A673 (cell line): ENCODE measurements around the gene PTPRR. TPM values are rescaled to one million over a fixed set of nuclear protein-coding genes. Genes with fewer than 3 reads are reported as not detected.

ENCODE experiments used
- BruUV-seq: library from RNA; stranded (reverse); fragments of 400-500 nt; replicated peaks from 2 replicates; lab custom pipeline; 2021; lab: Mats Ljungman, UMichigan
- CTCF ChIA-PET: fragments of 300-600 bp; sonication (Branson Sonifier 250); formaldehyde crosslinking; loops from one replicate; lab custom pipeline; 2022; ENCODE audit warnings: antibody characterized with exemption; lab: Charles Lee
- POLR2A ChIA-PET: fragments of 300-600 bp; sonication (Branson Sonifier 250); formaldehyde crosslinking; loops from one replicate; lab custom pipeline; 2022; ENCODE audit warnings: antibody characterized with exemption; ENCODE audit not compliant: low non-redundant PET; lab: Charles Lee
- DNase-seq: peaks from one replicate; pipeline ENCODE4 v3.0.0-alpha.2; 2015; ENCODE audit warnings: low spot score
- H3K27ac ChIP-seq: fragments of 200-600 bp; sonication (generic); 2 replicates; pipeline ENCODE4 v1.5.1; 2016; ENCODE audit warnings: mixed run types, low read depth, mild to moderate bottlenecking, mixed read lengths, antibody characterized with exemption, low read length; ENCODE audit not compliant: poor library complexity, severe bottlenecking
- H3K27me3 ChIP-seq: fragments of 200-600 bp; sonication (generic); replicated peaks from 2 replicates; pipeline ENCODE4 v1.6.1; 2017; ENCODE audit warnings: mixed run types, low read depth, mild to moderate bottlenecking, mixed read lengths, antibody characterized with exemption, low read length; ENCODE audit not compliant: insufficient read depth, poor library complexity
- H3K36me3 ChIP-seq: fragments of 200-600 bp; sonication (generic); 2 replicates; pipeline ENCODE4 v1.6.1; 2016; ENCODE audit warnings: mixed run types, mild to moderate bottlenecking, mixed read lengths, antibody characterized with exemption, low read length; ENCODE audit not compliant: insufficient read depth, poor library complexity, severe bottlenecking
- H3K4me1 ChIP-seq: fragments of 200-600 bp; sonication (generic); 2 replicates; pipeline ENCODE4 v1.6.1; 2017; ENCODE audit warnings: mixed run types, mild to moderate bottlenecking, mixed read lengths, antibody characterized with exemption, low read length; ENCODE audit not compliant: insufficient read depth, poor library complexity, severe bottlenecking
- H3K4me3 ChIP-seq: fragments of 200-600 bp; sonication (generic); 2 replicates; pipeline ENCODE4 v1.5.1; 2016; ENCODE audit warnings: low read depth, mixed run types, mild to moderate bottlenecking, mixed read lengths, low read length; ENCODE audit not compliant: poor library complexity, severe bottlenecking
- H3K9me3 ChIP-seq: fragments of 200-600 bp; sonication (generic); 2 replicates; pipeline ENCODE4 v1.6.1; 2016; ENCODE audit warnings: mixed run types, low read depth, mild to moderate bottlenecking, mixed read lengths, antibody characterized with exemption, low read length; ENCODE audit not compliant: poor library complexity, severe bottlenecking
- EZH2 ChIP-seq: fragments of 200-600 bp; sonication (generic); IDR thresholded peaks from 2 replicates; pipeline ENCODE4 v1.6.1; 2017; ENCODE audit warnings: borderline replicate concordance, low read depth, mild to moderate bottlenecking, mixed read lengths, antibody characterized with exemption, low read length; ENCODE audit not compliant: poor library complexity, severe bottlenecking
- intact Hi-C: fragments of 100-400 bp; cut with micrococcal nuclease; formaldehyde crosslinking; loops from one replicate; pipeline ENCODE4 v1.10.0; 2022; ENCODE audit not compliant: unreplicated experiment
- total RNA-seq: library from RNA; stranded (reverse); gene quantifications from 2 replicates; pipeline ENCODE4 v1.2.3, GENCODE V29; 2021
- TF ChIP-seq, protein P1 (sequence below): fragments of 300-800, 200-600 bp; sonication (generic); conservative IDR thresholded peaks from 2 replicates; pipeline ENCODE4 v1.5.1; 2017; ENCODE audit warnings: low read depth, mild to moderate bottlenecking, antibody characterized with exemption, low read length, moderate library complexity, mixed read lengths

Gene PTPRR
- total RNA-seq, 1 experiment from 2014 or later: not detected

- ChIA-PET CTCF (no interaction called here), POLR2A (no interaction called here)
- no peak for DNase-seq
- intact Hi-C loops: no loop called here
- TF ChIP-seq EZH2: no peak
- TF ChIP-seq, protein P1, sequence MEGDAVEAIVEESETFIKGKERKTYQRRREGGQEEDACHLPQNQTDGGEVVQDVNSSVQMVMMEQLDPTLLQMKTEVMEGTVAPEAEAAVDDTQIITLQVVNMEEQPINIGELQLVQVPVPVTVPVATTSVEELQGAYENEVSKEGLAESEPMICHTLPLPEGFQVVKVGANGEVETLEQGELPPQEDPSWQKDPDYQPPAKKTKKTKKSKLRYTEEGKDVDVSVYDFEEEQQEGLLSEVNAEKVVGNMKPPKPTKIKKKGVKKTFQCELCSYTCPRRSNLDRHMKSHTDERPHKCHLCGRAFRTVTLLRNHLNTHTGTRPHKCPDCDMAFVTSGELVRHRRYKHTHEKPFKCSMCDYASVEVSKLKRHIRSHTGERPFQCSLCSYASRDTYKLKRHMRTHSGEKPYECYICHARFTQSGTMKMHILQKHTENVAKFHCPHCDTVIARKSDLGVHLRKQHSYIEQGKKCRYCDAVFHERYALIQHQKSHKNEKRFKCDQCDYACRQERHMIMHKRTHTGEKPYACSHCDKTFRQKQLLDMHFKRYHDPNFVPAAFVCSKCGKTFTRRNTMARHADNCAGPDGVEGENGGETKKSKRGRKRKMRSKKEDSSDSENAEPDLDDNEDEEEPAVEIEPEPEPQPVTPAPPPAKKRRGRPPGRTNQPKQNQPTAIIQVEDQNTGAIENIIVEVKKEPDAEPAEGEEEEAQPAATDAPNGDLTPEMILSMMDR: no peak
- no peaks in the 10 kb centered on the region for H3K36me3 ChIP-seq
- H3K27ac ChIP-seq: no peak overlapping the region
- H3K4me3 ChIP-seq: no peak overlapping the region
- no peaks in the 10 kb centered on the region for H3K9me3 ChIP-seq
- BruUV-seq: no TSS peak
- no peaks in the 10 kb centered on the region for H3K4me1 ChIP-seq
- peaks cover 27% of the 10 kb centered on the region for H3K27me3 ChIP-seq
Observed at GRCh38 chr12:70607107-70607506, 313.4 kb downstream of the PTPRR start.

DNA sequence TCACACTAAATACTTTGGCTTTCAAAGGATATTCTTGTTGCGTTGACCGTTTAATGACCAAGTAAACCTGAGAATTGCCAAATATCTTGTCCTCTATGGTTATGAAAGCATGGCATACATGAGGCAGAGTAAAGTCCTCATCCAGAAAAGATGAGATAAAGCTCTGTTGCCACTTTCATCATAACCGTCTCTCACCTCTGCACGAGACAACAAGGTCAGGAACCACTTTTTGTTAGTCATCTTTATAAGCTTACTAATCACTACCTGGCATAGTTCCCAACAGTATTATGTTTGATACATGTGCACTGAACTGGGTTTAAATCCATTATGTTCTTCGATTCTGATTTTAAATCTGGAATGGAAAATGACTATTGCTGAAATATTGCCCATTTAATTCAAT lies 314.6 kb downstream of the PTPRR start:
- H3K27me3 ChIP-seq: peaks cover 27% of the 10 kb centered on the region
- TF ChIP-seq EZH2: no peak
- TF ChIP-seq, protein P1: no peak
- no TSS peak for BruUV-seq
- H3K27ac ChIP-seq: no peak overlapping the region
- CTCF ChIA-PET: no interaction called here
- H3K36me3 ChIP-seq: no peaks in the 10 kb centered on the region
- no peaks in the 10 kb centered on the region for H3K9me3 ChIP-seq
- no peak for DNase-seq
- intact Hi-C loops: no loop called here
- POLR2A ChIA-PET: no interaction called here
- H3K4me3 ChIP-seq: no peak overlapping the region
- H3K4me1 ChIP-seq: no peaks in the 10 kb centered on the region

GRCh38 chr12:70604662-70605061 lies 315.9 kb downstream of the PTPRR start:
- ChIA-PET CTCF (no interaction called here), POLR2A (no interaction called here)
- no peak for DNase-seq
- Histone ChIP-seq H3K36me3 (no peaks in the 10 kb centered on the region), H3K4me1 (no peaks in the 10 kb centered on the region), H3K27me3 (peaks cover 19% of the 10 kb centered on the region), H3K9me3 (no peaks in the 10 kb centered on the region), H3K4me3 (no peak overlapping the region), H3K27ac (no peak overlapping the region)
- intact Hi-C loops: no loop called here
- TF ChIP-seq, protein P1: no peak
- no peak for TF ChIP-seq EZH2
- no TSS peak for BruUV-seq
